HG02588 (cell line): Measurements from ENCODE around the gene CD3D.

ENCODE experiments used
- ATAC-seq: cut with Tn5 transposase; IDR thresholded peaks from one replicate; pipeline ENCODE4 v1.9.1; 2021; ENCODE audit warnings: mild to moderate bottlenecking, moderate library complexity; ENCODE audit not compliant: unreplicated experiment

CD3D gene

DNA sequence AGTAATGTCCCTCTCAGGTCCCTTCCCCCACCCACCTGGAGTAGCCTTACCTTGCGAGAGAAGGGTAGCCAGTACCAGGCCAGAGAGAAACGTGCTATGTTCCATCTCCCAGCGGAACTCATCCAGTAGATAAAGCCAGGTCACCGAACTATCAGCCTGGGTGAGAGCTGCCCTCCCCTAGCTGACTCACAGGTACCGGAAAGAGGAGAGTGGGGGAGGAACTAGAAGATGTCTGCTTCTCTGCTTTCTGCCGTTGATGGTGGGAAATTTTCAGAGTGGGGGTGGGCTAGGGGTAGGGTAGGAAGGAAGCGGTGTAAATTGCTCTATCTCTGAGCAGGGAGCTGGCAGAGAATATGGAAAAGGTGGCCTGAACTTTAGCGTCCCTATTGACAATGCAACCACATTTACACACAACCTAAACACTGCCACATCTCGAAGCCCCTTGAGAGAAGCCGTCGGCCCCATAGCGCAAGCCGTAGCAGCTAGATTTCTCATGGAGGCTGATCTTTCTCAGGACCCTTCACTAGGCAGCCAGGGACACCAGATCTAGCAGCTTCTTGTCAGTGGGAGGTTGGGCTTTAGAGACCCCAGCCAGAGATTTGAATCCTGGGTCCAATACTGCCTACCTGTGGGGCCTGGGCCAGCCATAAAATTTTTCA is at the start of gene CD3D:
Gene CD3D (minus strand): TSS at position 203 of the 659 bp plus-strand sequence. CDS start 98 bp downstream, at position 105.
- ATAC-seq: no peak

DNA sequence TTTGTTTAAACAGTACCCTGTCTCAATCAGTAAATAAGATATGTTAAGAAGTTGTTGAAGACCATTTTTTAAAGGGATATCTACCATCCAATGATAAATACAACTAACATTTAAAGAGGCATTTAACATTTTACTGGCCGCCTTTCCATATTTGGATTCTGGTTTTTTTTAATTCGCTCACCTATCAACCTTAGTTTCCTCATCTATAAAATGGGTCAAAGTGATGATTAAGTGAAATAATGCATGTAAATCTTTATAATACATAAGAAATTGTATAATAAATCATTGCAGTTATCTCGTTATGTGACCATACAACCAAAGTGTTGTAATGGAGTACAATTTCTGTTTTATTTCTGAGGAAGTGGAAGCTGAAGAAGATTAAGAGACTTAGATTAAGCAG is 41.2 kb upstream of the CD3D start:
- no peak for ATAC-seq

DNA sequence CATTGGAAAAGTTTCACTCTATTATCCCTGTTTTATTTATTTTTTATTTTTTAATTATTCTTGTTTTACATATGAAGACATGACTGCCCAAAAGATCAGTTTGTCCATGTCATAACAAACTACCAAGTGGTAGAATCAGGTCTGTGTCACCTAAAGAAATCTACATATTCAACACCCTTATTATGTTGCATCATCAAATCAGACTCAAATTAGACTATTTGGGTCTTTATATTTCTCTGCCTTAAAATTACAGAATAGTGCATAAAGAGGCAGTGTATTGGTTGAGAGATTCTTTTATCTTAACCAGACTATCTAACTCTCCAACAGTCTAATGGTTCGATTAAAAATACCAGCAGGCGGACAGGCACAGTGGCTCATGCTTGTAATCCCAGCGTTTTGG is 40.4 kb upstream of the CD3D start:
- no peak for ATAC-seq

DNA sequence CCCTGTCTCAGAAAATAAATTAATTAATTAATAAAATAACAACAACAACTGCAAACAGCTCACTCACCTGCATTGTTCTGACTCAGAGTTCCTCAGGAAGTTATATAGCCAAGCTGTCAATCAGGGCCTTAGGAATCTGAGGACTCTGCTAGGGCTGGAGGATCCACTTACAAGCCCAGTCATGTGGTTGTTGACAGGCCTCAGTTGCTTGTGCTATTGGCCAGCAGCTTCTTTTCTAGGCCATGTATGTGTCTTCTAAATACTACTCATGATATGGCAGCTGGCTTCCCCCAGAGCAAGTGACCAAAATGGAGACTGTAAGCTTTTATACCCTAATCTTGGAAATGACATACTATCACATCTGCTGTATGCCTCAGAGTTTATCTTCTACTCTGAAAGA is 38.1 kb upstream of the CD3D start:
- no peak for ATAC-seq

DNA sequence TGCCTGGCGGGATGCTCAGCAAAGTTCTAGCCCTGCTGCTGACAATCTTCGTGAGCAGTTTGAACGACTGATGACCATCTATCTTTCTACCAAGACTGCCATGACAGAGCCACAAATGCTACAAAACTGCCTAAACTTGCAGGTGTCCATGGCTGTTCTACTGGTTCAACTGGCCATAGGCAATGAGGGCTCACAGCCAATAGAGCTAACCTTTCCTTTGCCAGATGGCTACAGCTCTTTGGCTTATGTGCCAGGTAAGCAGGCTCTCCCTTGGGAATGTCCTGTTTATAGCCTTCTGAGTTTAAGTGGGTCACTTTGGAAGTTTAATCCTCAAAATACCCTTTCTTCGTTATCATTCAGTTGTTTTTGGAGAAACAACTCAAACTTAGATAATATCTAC is 37.0 kb upstream of the CD3D start:
- ATAC-seq: no peak

DNA sequence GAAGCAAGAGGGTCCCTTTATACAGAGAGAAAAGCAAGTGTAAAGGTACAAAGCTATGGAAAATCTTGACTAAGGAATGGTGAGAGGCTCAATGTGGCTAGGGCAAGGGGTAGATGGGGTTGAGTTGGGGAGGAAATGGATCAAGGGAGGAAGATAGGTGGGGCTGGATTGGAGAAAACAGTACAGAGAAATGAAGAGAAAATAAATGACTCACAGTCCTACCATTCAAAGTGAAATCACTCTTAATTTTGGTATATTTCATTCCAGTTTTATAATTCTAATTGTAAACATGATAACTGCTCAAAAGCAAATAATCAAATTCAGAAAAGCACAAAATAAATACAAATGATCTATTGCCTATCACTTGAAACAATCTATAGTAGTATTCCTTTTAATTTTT is 33.5 kb upstream of the CD3D start:
- no peak for ATAC-seq

DNA sequence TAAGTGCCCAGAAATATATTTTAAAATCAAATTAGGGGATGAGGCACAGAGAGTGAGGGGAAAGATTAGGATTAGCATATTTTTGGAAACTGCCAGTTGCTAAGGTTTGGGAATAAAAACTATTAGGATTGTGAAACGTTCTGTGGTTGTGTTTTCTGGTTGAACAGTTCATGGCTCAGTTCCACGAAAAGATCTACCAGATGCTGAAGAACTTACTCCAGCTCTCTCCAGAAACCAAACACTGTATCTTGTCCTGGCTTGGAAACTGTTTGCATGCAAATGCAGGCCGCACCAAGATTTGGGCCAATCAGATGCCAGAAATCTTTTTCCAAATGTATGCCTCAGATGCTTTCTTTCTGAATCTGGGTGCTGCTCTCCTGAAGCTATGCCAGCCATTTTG is 32.2 kb upstream of the CD3D start:
- no peak for ATAC-seq

DNA sequence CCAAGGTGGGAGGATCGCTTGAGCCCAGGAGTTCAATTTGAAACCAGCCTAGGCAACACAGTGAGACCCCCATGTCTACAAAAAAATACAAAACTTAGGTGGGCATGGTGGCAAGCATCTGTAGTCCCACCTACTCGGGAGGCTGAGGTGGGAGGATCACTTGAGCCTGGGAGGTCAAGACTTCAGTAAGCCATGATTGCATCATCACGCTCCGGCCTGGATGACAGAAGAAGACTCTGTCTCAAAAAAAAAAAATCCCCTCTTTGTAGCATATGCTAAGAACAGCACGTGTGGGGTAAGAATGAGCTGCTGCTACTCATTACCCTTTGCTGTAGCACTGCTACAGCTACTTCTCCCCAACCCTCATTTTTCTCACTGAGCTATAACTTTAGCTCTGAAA is 31.4 kb upstream of the CD3D start:
- ATAC-seq: no peak

DNA sequence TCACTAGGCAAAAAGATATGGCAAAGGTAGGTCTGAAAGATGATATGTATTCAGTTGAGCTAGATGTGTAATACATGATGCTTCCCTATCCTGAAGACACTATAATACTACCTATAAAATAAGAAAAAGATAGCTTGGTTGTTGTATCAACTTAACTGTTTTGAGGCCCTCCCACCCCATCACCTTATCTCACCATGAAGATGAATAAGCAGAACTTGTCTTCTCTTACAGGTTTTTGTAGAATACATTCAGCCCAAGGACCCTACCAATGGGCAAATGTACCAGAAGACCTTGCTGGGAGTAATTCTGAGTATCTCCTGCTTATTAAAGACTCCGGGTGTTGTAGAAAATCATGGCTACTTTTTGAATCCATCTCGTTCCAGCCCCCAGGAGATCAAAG is 30.8 kb upstream of the CD3D start:
- ATAC-seq: no peak

DNA sequence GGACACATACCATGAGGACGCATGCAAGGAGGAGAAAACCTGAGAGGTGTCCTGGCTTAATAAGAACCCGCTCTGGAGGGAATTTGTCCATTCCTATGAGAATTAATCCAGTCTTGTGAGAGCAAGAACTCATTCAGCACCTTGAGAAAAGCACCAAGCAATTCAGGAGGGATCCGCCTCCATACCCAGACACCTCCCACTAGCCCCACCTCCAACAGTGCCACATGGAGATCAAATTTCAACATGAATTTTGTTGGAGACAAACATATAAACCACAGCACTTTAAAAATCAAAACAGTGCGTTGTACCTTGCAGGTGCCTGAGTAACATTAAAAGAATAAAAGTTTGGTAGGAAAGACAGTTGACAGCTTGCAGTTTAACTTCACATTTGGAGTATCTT is 28.3 kb upstream of the CD3D start:
- ATAC-seq: no peak

DNA sequence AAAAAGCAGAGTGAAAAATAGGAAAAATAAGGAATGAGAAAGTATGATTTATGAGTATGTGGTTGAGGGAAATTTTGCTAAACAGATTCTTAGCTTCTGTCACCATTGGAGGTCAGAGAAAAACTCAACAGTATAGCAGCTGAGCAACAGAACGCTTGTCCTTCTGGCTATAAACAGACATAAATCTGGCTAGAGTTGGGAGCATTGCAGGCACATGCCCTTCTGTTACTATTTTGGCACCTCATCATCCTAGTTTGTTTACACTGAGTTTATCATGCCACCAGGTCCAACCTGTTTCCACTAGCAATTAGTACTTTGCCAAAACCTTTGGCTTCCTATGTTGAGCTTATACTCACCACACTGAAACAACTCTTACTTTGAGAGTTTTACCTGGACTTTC is 23.8 kb upstream of the CD3D start:
- ATAC-seq: no peak

DNA sequence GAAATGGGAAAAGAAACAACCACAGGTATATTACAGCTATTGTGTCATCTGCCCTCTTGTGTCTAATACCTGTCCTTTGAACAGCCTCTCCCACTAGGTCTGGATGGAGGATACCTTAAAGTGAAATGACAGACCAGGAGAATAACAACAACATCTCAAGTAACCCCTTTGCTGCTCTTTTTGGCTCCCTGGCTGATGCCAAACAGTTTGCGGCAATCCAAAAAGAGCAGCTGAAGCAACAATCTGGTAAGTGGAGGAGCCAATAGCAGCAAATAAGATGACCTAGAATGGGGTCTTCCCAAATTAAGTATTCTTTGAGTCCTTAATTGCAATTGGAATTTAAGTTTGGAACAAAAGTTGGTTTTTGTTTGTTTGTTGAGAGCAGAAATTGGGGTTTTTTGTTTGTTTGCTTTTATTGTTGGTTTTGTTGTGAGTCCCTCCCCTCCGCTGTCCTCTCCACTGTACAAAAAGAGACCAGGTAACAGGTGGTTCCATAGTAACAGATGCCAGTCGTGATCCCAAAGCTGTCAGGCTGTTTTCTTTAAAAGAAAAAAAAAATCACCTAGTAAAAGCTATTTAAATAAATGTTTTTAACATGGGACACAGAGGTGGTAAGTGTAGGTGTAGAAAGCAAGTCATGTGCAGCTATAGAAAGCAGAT is 22.6 kb upstream of the CD3D start:
- no peak for ATAC-seq

DNA sequence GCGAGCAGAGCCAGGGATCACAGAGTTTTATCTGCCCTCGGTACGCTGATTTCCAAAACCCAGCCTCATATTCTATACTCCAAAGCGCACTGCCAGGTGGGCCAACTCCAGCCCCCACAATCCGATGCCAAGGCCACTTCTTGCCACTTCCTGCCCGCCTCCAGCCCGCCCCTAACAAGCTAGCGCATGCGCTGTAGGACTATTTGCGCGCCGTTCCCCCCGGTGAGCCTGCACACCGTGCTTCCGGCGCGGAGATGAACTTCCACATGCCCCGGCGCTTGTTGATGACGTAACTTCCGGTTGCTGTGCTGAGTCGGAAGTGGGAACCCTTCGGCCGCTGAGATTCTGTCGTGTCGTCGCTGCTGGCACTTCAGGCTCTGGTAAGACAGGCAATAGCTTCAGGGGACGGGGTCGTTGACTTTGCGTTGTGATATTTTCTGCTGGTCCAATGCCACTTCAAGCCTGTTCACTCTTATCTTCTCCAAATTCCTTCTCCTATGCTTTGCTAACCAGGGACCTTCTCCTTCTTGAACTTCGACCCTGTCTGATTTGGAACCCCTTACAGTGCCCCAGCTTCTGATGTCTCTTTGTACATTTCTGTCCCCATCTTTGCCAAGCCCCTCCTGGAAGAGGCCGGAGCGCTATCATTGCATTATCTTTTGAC is 16.9 kb upstream of the CD3D start, which contains the start of gene UBE4A:
Gene UBE4A (plus strand): TSS at position 306 of the 664 bp plus-strand sequence. CDS start 5,481 bp downstream, outside the sequence.
- ATAC-seq: peak; percentile 88

DNA sequence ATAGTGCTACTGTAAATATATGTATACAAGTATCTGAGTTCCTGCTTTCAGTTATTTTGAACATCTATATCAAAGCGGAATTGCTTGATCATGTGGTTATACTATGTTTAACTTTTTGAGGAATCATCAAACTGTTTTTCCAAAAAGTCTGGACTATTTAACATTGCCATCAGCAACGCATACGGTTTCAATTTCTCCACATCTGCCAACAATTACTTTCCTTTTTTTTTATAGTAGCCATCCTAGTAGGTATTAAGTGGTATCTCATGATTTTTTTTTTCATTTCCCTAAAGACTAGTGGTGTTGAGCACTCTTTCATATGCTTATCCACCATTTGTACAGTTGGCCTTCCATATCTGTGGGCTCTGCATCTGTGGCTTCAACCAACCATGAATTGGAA is 15.6 kb upstream of the CD3D start:
- no peak for ATAC-seq

DNA sequence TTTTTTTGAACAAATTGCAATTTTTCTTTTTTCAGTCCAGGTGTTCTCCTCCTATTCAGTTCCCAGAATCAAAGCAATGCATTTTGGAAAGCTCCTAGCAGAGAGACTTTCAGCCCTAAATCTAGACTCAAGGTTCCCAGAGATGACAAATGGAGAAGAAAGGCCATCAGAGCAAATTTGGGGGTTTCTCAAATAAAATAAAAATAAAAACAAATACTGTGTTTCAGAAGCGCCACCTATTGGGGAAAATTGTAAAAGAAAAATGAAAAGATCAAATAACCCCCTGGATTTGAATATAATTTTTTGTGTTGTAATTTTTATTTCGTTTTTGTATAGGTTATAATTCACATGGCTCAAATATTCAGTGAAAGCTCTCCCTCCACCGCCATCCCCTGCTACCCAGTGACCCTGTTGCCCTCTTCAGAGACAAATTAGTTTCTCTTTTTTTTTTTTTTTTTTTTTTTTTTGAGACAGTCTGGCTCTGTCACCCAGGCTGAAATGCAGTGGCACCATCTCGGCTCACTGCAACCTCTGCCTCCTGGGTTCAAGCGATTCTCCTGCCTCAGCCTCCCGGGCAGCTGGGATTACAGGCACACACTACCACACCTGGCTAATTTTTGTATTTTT is 10.7 kb upstream of the CD3D start:
- no peak for ATAC-seq

DNA sequence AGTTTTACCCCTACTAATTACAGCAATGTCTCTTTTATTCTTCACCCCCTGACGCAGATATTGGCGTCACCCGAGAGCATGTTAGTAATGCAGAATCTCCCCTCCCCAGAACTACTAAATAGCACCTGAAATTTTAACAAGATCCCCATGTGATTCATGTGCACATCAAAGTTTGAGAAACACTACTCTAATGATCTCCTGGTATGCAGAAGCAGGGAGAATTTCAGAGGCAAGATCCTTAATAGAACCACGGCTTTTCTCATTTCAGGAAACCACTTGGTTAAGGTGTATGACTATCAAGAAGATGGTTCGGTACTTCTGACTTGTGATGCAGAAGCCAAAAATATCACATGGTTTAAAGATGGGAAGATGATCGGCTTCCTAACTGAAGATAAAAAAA is 7.0 kb upstream of the CD3D start:
- ATAC-seq: no peak

DNA sequence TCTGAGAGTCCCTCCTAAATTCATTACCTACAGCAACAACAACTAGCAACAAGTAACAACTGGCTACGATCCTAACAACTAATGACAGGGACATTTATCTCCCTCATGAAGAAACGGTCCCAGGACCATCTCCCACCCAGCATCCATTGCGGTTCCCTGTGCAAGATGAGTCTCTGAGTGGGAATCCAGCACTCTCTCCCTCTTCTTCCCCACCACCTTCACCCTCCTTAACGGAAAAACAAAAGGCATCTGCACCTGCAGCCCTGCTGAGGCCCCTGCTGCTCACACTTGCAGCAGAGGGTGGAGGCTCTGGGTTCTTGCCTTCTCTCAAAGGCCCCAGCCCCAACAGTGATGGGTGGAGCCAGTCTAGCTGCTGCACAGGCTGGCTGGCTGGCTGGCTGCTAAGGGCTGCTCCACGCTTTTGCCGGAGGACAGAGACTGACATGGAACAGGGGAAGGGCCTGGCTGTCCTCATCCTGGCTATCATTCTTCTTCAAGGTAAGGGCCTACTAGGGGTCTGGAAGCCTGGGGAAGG is 1.5 kb upstream of the CD3D start, which contains the start of gene CD3G:
Gene CD3G (plus strand): TSS at position 364 of the 535 bp plus-strand sequence. CDS start 80 bp downstream, at position 444.
- ATAC-seq: no peak

DNA sequence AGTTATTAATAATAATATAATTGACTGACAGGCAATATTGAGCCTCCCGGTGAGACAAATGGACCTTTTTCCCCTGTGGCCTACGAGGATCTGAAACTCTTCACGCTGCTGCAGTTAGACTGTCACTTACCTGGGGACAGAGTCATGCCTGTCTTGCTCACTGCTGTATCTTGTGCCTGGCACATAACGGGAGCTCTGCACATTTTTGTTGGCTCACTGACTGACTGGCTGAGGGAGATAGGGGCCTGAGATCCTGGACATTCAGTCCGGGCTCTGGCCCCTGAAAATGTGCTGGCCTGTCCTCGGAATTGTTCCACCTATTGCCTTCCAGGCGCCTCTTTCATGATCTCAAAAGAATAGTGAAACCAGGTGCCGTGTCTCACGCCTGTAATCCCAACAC is 743 bp upstream of the CD3D start:
- no peak for ATAC-seq

DNA sequence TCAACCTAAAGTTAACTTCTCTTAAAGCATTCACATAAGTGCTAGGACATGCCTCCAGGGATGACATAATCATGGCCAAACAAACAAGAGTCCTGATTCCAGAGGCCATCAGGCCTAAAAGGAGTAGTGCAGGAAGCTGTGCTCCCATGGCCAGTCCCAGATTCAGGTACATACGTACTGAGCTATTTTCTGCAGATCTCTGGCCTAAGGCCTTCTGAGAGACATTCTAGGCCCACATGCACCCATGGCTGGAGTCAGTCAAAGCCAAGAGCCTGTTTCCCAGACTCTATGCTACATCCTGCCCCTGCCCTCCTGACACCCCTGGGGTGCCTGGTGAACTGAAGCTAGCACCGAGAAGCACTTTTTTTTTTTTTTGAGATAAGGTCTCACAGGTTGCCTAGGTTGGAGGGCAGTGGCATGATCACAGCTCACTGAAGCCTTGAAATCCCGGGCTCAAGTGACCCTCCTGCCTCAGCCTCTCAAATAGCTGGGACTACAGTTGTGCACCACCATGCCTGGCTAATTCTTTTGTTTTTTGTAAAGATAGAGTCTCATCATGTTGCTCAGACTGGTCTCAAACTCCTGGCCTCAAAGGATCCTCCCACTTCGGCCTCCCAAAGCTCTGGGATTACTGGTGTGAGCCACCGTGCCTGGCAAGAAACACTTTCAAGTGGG is 553 bp downstream of the CD3D start:
- ATAC-seq: no peak

DNA sequence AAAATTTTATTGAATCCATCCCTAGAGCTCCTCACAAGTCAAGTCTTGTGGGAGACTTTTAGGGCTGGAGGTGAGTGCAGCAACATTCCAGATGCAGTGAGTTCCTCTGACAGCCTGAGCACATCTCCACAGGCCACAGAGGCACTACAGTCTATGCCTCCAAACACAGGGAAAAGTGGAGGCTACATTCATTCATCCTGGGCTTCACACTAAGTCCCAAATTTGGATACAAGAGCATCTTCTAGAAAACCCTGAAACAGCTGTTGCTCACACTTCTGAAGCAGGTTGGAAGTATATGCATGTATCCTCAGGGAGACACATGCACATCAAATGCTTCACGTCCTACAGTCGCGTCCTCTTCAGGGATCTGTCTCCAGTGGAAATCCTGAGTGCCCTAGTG is 1.2 kb downstream of the CD3D start:
- no peak for ATAC-seq

DNA sequence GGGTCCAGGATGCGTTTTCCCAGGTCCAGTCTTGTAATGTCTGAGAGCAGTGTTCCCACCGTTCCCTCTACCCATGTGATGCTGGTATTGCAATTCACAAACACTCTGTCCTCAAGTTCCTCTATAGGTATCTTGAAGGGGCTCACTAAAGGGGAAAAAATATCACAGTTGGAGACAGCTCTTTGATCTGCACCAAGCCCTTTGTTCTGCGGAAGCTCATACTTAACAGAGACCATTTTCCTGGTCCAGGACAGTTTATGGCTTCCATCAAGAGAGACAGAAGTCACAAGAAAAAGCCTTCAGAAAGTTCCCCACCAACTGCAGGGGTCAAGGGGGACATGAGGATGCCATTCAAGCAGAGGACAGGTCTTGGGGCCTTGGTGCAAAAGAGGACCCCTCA is 2.1 kb downstream of the CD3D start:
- ATAC-seq: no peak
